Sigmoid colon (tissue), 4 donors: ENCODE measurements around the gene GALNT1.

Experiments
- CTCF ChIP-seq, 4 experiments: fragments of 450-650 bp in 3 of 4; fragments of 200-600 bp in 1 of 4; IDR thresholded peaks; one replicate each; pipeline ENCODE4 v1.5.1; 2016 to 2019; ENCODE audit warnings: antibody characterized with exemption in 4 of 4, mild to moderate bottlenecking in 3 of 4, moderate library complexity in 2 of 4
- EP300 ChIP-seq, 4 donors: sonication (generic); formaldehyde crosslinking; IDR thresholded peaks; one replicate each; pipeline ENCODE4 v1.6.1; 2017; ENCODE audit warnings: antibody characterized with exemption in 4 of 4
- POLR2A ChIP-seq, 2 donors: fragments of 450-650 bp; IDR thresholded peaks; one replicate each; pipeline ENCODE4 v1.6.1; 2016; ENCODE audit warnings: antibody characterized with exemption in 2 of 2, mild to moderate bottlenecking in 2 of 2, moderate library complexity in 2 of 2
- POLR2AphosphoS5 ChIP-seq, 4 donors: sonication (generic); formaldehyde crosslinking; IDR thresholded peaks; one replicate each; pipeline ENCODE4 v1.6.1; 2017; ENCODE audit warnings: antibody characterized with exemption in 4 of 4

GRCh38 chr18:35755369-35755768, 173.8 kb downstream of the GALNT1 start:
- TF ChIP-seq POLR2A (IDR thresholded peaks at IDR 0.05) (no peak), CTCF (IDR thresholded peaks at IDR 0.05) (no peak), POLR2AphosphoS5 (IDR thresholded peaks at IDR 0.05) (no peak), EP300 (IDR thresholded peaks at IDR 0.05) (no peak)
